Posterior vena cava (tissue), 2 donors: ENCODE results near the gene KAT8. TPM values are rescaled to one million over a fixed set of nuclear protein-coding genes. Genes with fewer than 3 reads are reported as not detected.
"Not testable (repeated sequence)": the region's sequence is repeated elsewhere in the genome, so short reads cannot be mapped to it uniquely, and the experiment has no call there.

Source experiments
- DNase-seq: peaks from one replicate; pipeline ENCODE4 v3.0.0-alpha.2; 2020; ENCODE audit warnings: low spot score
- intact Hi-C, 2 donors: fragments of 100-400 bp; cut with DNase I; formaldehyde crosslinking; loops; one replicate each; pipeline versions ENCODE4 v1.14.1 to v1.14.2; 2022 to 2023
- total RNA-seq, 2 donors: library from RNA; stranded (reverse); fragmentation: NEBNext Ultra II Directional; extraction: Animal tissue kit (Norgen Biotek cat#: 25700); gene quantifications; one replicate each; pipeline ENCODE4 v1.2.1, GENCODE V29; 2021
- donor health status: DM: yes; HTN: yes; CAD: no.
- donor health status: DM: yes; HTN: yes; CAD: no.

The KAT8 gene
- total RNA-seq, 2 donors from 2014 or later = 49.9 to 51.3 TPM

DNA sequence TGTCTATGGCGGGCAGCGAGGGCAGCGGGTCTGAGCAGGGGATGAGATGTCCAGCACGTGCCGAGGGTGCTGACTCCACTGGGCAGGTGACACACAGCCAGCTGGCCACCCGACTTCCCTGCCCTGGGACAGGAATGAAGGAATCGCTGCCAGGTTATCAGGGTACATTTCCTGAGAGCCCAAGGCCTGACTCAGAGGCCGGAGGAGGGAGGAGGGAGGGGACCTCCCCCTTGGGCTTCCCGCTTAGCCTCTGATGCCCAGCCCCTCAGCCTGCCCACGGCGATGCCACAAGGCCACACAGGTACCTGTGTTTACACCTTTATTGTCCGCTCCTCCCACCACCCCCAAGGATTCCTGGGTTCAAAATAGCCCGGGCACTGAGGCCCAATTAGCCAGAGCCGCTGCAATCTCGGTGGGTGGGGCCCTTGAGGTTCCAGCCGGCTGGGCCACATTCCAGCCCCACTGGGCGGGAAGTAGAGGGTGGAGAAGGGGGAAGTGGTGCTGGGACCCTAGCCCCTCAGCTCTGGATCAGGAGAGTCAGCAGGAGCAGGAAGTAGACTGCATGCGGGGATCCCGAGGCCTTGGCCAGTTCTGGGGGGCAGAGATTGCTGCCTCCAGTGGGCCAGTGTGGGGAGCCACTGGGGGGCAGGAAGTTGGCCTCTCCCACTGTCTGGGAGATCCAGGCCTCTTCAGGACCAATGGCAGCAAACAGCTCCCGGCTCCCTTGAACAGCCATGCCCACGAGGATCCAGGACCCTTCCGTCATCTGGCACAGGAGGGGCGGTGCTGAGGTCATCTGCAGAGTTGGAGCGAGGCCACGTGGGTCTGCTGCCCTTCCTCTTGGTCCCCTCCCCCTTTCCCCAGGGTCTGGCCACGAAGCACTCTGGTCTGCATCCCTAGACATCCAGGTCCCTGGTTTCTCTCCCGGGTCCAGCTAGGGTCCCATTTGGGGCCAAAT is 21.4 kb downstream of the KAT8 start:
- DNase-seq = peak; percentile 84
- intact Hi-C loops = loop anchor here in 1 of 2 donors (5.0 kb wide), 1 partner anchor 573 kb away; a partner anchor contains a TSS

DNA sequence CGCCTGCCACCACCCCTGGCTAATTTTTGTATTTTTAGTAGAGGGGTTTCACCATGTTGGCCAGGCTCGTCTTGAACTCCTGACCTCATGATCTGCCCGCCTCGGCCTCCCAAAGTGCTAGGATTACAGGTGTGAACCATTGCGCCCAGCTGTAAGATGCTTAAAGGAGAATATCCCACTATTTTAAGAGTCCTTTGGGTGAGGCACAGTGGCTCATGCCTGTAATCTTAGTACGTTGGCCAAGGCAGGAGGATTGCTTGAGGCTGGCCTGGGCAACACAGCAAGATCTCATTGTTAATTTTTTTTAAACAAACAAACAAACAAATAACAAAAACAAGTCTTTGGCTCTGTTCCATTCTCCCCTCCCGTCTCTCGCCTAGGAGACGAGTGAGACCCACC is 23.6 kb downstream of the KAT8 start:
- intact Hi-C loops, DNase-seq: not testable (repeated sequence)

DNA sequence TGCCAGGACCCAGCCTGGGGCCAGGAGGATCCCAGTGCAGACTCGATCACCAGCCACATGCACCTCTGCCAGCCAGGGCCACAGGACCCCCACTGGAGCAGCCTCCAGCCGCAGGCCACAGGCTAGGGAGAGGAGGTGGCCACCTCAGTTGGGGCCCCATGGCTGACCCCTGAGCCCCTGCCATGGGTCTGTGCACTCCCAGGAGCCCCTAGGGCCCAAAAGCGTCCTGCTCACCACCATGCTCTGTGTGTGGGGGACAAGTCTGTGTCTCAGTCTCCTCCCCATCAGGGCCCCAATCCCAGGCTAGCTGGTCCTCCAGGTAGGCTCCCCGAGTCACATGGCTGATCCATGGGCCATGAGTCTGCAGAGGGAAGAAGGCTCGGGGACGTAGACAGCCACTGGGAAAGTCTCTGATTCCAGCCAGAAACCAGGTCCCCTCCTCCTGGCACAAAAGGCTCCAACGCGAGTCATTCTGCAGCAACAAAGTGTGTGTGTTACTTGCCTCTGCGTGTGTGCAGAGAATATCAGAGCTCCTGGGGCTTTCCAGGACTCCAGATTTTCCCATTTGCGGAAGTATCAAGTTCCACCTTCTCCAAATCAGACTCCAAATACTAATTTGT is 24.1 kb downstream of the KAT8 start:
- DNase-seq = no peak
- intact Hi-C loops = no loop called here

DNA sequence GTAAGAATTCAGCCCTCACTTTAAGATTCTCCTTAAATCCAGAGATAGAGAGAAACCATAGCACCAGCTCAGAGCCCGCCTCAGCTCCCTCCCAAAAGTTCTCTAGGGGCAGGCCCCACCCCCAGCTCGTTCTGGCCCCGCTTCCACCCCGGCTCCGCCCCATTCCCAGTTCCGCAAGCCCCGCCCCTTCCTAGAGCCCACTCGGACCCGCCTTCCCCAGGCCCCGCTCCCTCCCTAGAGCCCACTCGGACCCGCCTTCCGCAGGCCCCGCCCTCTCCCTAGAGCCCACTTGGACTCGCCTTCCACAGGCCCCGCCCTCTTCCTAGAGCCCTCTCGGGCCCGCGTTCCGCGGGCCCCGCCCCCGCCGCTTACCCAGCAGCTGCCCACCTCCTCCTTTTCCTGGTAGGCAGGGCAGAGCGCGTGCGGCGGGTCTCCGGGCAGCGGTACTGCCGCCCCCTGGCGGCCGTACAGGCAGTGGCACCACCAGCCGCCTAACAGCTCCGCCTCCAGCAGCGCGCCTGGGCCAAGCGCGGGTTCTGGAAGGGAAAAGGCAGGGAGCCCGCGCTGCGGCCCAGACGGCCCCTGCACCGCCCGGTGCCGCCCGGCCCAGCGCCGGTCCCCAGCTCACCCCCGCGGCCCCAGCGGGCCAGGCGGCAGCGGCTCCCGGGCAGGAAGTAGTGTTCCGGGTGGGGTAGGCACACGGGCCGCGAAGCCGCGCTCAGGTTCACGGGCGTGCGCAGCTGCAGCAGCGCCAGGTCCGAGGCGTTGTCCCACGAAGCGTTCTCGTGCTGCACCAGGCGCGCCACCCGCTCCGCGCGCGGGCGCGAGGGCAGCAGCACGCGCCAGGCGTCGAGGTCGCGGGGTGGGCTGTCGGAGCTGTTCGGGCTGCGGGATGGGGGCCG is 24.9 kb downstream of the KAT8 start:
- intact Hi-C loops = no loop called here
- DNase-seq = peak; percentile 100

DNA sequence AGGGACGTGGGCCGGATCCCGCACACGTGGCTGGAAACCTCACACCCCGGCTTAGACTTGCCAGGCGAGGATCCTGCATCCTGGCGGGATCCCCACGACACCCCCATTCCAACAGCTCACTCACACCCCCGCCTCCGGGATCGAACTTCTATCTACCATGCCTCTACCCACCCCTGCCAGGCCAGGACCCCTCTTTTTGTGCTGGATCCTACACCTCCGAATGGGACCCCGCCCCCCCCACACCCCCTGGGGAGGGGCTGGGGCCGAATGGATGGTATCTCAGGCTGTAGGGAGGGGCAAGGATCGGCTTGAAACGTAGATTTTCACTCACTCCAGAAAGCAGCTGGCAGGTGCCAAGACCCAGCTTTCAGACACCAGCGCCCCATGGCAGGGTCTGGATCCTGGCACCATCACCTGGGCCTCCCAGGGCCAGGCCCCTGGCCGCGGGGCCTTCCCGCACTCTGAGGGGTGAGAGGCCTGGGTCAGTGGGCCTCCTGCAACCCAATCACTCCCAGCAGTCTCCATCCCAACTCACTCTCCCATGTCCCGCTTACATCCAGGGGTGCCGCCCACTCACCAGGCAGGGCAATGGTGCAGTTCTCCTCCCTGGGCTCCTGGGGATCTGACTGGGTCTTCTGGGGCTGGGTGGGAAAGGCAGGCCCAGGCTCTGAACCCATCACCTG is 25.7 kb downstream of the KAT8 start:
- DNase-seq = no peak
- intact Hi-C loops = no loop called here

DNA sequence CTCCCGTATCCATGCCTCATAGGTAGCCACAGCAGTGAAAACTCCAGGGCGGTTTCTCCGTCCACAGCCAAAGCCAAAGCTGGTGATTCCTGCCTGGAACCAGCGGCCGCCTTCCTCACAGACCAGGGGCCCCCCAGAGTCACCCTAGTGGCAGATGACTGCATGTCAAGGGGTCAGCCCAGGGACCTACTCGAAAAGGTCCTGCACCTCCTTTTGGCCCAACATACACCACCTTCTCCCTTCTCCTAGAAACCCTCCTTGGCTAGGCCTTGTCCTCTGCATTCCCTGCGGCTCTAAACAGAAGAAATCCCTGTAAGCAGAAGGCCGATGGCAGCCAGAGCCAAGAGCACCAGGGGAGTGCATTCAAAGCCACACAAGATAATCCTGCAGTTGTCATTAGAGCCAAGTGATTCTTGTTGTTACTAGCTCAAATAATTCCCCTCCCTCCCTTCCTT is 26.3 kb downstream of the KAT8 start:
- DNase-seq = no peak

DNA sequence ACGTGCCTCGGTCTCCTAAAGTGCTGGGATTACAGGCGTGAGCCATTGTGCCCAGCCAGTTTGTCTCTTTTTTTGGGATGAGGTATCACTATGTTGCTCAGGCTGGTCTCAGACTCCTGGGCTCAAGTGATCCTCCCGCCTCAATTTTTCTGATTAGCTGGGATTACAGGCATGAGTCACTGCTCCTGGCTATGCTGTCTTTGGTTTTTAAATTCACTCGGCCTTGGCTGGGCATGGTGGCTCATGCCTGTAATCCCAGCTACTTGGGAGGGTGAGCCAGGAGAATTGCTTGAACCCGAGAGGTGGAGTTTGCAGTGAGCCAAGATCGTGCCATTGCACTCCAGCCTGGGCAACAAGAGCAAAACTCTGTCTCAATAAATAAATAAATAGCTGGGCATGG is 27.0 kb downstream of the KAT8 start:
- intact Hi-C loops, DNase-seq: not testable (repeated sequence)

More for the DNA sequence above, 26.3 kb downstream of the KAT8 start:
- intact Hi-C loops = no loop called here

DNA sequence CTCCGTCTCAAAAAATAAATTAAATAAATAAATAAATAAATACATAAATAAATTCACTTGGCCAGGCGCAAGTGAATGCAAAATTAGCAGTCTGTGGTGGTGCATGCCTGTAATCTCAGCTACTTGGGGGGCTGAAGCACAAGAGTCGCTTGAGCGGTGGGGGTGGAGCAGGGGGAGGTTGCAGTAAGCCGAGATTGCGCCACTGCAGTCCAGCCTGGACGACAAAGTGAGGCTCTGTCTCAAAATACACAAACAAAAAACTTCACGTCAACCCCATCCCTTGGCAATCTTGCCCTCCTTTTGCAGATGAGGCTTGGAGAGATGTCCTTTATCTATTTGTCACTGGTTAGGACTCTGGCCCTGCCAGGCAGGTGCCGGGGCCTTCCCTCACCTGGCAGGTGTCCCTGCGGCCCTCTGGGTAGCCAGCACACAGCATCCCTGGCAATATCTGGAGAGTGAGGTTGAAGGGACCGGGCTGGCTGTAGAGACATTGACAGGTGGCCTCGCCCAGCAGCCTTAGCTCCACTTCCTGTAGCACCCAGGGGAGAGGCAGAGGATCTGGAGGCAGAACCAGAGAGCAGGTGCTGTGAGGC is 28.0 kb downstream of the KAT8 start:
- intact Hi-C loops = no loop called here
- no peak for DNase-seq

DNA sequence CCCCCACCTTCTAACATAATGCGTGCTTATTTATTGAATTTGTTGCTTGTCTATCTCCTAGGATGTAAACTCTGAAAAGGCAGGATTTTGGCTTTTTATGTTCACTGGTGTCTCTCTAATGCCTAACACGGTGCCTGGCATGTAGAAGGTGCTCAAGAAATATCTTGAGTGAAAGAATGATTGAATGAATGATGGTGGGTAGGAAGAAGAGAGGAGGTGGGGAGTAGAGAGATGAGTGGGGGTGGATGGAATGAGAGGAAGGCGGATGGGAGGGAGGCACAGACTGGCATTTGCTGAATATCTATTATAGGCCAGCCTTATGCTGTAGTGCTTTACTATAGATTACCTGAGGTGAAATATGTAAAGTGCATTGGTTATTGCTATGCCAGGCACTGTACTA is 30.1 kb downstream of the KAT8 start:
- intact Hi-C loops = no loop called here
- no peak for DNase-seq

DNA sequence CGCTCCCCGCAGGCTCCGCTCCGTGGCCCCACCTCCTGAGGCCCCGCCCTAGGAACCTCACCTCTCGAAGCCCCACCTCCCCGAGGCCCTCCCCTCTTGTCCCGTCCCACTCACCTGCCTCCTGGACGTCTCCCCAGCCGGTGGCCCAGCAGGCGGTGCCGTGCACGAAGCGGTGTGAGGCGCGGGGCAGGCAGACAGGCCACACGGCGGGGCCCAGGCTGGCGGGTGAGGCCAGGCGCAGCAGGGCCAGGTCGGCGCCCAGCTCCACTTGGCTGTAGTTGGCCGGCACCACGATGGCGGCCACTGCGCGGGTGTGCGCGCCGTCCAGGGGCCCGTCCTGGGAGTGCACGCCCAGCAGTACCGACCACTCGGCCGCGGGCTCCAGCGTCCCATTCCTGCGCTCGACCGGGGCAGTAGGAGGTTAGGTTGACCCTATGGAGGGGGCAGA is 30.8 kb downstream of the KAT8 start:
- intact Hi-C loops = no loop called here
- DNase-seq = no peak

DNA sequence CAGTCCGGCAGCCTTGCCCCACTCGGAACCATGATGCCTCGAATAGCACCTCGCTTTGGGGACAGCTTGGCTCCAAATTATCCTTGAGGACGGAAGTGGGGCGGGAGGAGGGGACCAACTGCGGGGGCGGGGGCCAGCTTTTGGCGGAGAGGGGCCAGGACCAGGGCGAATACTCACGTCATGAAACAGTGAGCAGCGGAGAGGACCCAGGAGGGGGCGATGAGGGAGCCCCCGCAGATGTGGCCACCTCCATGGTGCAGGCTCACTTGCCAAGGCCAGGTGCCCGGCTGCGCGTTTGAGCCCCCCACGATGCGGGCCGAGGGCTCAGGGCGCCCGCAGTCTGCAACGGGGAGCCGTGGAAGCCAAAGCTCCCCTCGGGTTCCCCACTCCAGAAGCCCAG is 31.4 kb downstream of the KAT8 start:
- DNase-seq = no peak
- intact Hi-C loops = no loop called here

DNA sequence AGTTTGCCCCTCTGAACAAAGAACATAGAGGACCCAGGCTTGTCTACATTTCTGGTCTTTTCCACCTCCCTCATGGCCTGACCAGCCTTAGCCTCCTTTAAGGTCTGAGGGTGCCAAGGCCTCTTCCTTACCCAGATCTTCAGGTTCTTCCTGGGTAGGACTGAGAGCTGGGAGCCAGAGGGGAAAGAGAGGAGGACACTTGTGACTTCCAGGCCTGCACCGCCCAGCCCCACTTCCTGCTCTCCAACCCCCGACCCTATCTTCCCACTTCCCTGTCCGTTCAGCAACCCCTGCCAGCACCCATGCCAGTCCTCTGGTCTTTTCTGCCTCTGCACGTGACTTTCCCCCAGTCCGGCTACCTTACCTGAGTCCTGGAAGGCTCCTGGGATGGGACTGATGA is 31.9 kb downstream of the KAT8 start:
- no peak for DNase-seq
- intact Hi-C loops = no loop called here

DNA sequence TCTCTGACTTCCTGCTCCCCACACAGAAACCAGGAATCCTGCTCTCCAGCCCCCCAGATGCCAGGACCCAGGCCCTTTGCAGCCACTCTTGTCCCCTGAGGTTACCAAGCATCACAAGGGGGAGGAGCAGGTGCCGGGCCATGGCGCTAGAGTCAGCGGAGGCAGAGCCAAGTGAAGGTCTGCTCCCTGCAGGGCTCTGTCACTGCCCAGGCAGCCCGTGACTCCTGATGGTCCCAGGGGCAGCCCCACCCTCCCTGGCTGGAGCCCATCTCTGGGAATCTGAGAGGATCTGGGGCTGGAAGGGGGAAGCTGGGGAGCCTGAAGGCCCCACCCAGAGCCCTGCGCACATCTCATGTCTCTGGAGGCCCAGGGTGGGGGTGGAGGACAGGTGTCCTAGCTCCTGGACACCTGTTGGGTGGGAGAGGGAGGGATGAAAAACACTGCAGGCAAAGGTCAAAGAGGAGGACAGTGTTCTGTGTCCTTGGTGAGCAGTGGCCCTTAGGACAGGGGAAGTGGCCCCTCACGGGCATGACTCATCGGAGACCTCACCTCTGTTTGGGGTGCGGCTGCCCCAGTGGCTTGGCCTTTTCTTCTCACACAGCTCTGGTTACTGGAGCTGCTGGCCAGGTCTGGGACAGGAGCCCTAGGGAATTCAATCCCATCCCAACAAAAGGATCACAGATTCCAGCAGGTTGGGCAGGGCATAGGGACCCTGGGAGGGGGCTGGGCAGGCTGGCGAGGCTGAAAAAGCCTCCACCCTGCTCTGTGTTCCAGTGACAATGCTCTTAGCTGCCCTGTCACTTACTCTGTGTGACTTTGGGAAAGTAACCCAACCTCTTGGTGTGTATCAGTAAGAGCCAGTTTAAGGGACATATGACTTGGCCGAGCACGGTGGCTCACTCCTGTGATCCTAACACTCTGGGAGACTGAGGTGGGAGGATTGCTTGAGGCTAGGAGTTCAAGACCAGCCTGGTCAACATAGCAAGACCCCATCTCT is 32.7 kb downstream of the KAT8 start, which contains the start of gene PRSS36:
Gene PRSS36, minus strand, starts transcription at position 173 of the 997 bp plus-strand sequence. Its CDS starts 31 bp downstream, at position 142.
- no peak for DNase-seq
- intact Hi-C loops = no loop called here

DNA sequence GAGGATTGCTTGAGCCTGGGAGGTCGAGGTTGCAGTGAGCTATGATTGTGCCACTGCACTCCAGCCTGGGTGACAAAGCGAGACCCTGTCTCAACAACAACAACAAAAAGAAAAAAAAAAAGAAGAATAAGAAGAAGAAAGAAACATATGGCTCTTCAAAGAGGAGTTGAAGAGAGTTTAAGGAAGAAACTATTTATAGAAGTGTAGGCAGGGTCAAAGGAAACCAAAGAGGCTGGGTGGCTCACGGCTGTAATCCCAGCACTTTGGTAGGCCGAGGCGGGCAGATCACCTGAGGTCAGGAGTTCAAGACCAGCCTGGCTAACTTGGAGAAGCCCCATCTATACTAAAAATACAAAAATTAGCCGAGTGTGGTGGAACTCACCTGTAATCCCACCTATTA is 33.5 kb downstream of the KAT8 start:
- DNase-seq, intact Hi-C loops: not testable (repeated sequence)

DNA sequence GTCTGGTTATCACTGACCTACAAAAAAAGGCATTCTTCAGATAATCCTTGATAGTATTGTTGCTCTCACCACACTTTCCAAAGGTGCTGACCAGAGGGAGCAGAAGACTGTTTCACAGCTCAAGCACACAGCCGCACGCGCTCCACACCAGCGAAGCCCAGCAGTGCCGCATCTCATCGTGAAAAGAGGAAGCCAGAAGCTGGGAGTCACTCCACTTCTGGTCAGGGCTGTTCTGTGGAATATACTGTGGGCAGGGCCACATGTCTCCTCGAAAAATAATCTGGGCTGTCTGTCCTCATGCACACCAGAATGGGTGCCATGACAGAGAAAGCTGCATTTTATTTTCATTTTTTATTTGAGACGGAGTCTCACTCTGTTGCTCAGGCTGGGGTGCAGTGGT is 39.7 kb downstream of the KAT8 start:
- peak; percentile 83 for DNase-seq
- intact Hi-C loops = no loop called here

DNA sequence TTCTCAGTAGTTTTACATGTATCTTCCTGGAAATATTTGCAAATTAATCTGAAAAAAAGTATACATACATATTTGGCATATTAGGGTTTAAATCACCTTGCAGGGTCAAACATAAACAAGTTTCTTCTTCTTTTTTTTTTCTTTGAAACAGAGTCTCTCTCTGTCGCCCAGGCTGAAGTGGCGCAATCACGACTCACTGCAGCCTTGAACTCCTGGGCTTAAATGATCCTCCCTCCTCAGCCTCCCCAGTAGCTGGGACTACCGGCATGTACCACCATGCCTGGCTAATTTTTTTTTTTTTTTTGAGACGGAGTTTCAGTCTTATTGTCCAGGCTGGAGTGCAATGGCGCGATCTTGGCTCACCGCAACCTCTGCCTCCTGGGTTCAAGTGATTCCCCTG is 49.9 kb downstream of the KAT8 start:
- intact Hi-C loops = no loop called here
- no peak for DNase-seq

DNA sequence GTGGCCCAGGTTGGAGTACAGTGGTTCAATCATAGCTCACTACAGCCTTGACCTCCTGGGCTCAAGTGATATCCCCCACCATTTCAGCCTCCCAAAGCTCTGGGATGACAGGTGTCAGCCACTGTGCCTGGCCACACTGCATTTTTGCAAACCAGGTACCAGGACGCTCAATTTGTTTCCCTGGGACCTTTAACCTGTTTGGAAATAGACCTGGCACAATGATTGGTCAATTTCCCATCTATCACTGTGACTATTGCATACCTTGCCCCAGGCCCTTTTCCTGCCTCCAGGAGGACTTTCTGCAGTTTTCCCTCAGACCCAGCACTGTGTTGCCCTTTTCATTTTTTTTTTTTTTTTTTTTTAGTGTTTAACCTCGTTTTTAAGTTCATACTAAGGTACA is 51.4 kb downstream of the KAT8 start:
- no peak for DNase-seq
- intact Hi-C loops = no loop called here
